GM19328 (cell line): ENCODE results near the gene PGRMC2.
A peak's percentile ranks its signal among the peaks of the same experiment; 100 is the strongest.

Source experiments
- ATAC-seq: cut with Tn5 transposase; IDR thresholded peaks from one replicate; pipeline ENCODE4 v1.9.1; 2021; ENCODE audit warnings: mild to moderate bottlenecking, moderate library complexity; ENCODE audit not compliant: unreplicated experiment

Gene PGRMC2, protein sequence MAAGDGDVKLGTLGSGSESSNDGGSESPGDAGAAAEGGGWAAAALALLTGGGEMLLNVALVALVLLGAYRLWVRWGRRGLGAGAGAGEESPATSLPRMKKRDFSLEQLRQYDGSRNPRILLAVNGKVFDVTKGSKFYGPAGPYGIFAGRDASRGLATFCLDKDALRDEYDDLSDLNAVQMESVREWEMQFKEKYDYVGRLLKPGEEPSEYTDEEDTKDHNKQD

DNA sequence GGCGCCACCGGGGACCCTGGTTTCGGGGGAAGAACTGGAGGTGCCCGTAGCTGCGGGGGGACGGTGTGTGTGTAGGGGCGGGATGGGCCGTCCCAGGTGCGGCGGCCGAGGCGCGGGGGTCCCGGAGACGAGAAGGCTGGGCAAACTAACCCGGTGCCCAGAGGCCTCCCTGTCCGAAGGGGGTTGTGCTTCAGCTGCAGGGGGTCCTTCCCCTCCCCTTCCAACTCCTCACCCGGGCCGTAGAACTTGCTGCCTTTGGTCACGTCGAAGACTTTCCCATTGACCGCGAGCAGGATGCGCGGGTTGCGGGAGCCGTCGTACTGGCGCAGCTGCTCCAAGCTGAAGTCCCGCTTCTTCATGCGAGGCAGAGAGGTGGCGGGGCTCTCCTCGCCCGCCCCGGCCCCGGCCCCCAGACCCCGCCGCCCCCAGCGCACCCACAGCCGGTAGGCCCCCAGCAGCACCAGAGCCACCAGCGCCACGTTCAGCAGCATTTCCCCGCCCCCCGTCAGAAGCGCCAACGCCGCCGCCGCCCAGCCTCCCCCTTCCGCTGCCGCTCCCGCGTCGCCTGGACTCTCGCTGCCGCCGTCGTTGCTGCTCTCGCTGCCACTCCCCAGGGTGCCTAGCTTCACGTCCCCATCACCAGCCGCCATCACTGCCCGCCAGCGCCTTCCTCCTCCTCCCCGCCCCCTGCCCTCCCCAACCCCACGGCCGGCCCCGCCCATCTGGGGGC, at the start of gene PGRMC2:
TSS of gene PGRMC2 (minus strand) at position 673 of the 730 bp plus-strand sequence. CDS start at position 650, 23 bp downstream.
- ATAC-seq = no peak

DNA sequence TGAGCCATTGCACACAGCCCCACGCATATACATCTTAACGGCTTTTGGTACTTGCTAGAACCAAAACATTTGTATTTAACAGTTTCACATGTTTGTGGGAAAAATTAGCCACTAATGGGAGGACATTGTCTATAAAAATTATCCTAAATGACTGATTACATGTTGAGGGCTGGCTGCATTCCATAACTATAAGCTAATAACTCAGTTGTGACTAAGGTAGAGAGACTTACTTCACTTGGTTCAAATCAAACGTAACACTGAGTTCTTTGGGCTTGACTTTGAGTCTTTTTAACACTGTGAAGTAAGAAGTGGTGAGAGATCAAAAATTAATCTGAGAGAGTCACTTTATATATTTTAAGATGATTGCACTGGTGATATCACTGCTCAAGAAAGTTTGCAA, 47.9 kb upstream of the PGRMC2 start:
- no peak for ATAC-seq

DNA sequence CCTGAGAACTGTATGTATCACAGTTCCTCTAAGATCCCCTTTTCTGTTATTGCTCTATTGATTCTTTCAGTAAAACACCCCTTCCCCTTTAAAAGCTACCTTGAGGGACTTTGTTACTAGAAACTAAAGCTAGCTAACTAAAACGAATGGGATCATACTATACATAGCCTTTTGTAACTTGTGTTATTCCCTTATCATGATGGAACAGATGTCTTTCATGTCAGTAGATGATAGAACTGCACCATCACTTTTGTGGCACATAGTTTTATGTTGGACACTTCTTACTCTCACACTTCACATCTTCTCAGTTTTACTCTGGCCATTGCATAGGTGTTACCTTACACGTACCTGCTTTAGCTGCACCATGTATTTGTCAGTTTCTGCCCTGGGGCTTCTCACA, 46.6 kb upstream of the PGRMC2 start:
- no peak for ATAC-seq

DNA sequence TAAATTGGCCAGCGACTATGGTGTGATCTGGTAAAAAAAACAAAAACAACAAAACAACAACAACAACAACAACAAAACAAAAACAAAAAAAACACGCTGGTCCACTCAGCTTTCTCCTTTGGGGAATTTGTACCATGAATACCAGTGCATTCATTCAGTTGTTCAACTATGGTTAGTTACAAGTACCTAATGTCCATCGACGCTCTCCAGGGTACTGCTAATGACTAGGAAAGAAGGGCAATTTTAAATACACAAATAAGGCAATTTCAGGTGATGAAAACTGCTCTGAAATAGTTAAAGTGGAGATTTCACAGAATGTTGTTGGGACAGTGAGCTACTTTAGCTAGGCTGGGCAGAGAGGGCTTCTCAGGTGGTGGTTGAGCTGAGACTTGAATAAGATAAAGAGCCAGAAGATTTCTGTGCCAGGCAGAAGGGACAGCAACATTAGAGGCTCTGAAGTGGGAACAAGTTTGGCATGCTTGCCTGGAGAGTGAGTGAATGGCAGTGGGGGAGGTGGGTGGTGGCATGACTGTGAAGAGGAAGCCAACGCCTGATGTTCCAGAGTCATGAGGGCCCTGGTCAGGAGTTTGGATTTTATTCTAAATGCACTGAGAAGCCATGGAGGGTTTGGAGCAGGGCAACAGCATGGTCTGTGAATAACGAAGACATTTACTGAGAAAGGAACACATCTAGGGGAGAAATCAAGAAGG, 45.9 kb upstream of the PGRMC2 start:
- ATAC-seq = no peak

DNA sequence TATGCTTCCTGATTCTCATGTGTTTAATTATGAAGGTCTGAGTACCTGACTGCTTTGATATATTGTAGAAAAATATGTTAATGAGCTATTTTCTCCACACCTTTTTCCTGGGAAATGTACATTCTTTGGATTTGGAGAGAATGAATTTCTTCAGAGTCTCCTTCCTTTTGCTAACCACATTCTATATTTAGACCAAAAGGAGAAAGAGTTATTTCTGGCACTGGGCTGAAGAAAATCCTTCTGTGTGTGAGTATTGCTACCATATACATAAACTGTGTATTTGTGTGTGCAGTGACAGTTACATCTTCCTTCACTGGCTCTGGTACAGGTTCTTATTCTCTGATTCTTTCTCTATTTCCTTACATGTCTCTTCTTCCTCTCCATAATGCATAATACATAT, 44.5 kb upstream of the PGRMC2 start:
- ATAC-seq = no peak

DNA sequence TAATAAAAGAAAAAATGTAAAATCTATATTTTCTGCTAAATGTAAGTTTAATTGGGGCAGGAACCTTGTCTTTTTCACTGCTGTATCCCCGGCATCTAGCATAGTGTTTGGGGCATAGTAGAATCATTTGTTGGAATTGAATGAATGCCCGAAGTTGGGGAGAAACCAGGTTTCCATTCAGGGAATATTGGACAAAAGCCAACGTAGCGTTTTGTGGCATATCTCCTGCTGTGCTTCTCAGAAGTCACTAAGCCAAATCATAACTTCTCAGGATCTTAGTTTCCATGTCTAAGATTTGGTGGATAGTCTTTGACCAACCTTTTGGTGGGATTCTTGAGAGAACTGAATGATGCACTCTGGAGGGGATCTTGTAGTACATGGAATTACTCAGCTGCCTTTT, 42.0 kb upstream of the PGRMC2 start:
- ATAC-seq = no peak

DNA sequence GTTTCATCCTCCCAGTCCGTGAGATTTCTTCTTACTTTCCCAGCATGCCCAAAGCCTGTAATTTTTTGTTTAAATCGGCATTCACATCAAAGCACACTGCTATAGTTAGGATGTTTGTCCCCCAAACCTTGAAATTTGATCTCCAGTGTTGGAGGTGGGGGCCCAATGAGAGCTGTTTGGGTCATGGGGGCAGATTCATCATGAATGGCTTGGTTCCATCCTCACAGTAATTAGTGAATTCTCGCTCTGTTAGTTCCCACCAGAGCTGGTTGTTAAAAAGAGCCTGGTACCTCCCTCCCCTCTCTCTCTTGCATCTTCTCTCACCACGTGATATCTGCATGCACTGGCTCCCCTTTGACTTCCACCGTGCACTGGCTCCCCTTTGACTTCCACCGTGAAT, 40.5 kb upstream of the PGRMC2 start:
- no peak for ATAC-seq

DNA sequence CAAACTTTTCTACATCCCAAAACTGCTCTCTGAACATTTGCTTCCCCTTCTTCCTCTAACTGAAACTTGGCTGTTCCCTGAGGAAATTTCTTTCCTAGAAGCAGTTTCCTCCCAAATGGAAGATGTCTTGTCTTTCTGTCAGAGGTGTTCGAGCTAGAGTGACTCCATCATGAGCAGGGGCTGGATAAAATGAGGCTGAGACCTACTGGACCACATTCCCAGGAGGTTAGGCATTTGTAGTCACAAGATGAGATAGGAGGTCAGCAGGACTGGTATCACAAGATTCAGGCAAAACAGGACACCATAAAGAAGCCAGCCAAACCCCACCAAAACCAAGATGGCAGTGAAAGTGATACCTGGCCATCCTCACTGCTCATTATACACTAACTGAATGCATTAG, 35.8 kb upstream of the PGRMC2 start:
- no peak for ATAC-seq

DNA sequence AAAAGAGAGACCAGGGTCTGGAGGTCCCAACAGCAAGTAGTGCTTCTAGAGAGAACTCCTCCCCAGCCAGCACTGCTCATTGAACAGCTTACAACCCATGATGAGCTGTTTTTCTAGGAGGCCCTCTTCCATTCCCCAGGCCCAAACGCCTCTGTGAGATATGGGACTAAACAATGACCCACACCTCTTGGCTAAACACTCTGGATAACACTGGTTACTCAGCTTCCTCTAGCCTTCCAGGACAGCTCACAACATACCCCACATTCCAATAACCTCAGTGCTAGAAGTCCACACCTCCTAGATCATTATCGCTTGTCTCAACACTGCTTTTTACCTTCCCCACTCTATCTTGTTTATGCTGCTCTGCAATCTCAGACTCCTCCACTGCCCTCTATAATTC, 35.4 kb upstream of the PGRMC2 start:
- no peak for ATAC-seq

DNA sequence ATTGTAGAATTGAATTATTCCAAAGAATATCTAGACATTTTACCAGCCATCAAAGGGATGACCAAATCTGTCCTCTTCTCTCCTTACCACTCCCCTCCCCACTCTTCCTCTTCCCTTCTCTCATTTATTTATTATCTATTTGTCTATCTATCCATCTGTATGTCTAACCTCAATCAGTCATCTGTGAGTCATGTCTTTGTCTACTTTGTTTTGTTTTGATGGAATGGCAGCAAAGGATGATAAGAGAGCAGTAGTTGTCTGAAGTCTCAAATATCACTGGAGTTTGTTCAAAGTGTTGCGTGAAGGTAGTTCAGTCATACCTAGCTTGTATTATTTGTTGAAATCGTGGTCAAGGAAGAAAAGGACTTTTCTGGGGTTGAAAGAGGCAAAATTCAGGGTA, 34.7 kb upstream of the PGRMC2 start:
- no peak for ATAC-seq

DNA sequence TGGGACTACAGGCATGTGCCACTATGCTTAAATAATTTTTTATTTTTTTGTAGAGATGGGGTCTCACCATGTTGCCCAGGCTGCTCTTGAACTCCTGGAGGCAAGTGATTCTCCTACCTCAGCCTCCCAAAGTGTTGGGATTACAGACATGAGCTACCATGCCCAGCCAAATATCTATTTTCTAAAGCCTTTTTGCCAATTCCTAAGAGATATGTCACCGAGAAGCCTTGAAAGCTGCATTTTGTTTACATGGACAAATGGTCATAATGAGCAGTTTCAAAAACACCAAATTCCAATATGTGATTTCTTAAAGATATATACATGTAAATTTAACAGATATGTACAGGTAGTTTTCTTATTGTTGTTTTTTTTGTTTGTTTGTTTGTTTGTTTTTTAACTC, 33.0 kb upstream of the PGRMC2 start:
- no peak for ATAC-seq

DNA sequence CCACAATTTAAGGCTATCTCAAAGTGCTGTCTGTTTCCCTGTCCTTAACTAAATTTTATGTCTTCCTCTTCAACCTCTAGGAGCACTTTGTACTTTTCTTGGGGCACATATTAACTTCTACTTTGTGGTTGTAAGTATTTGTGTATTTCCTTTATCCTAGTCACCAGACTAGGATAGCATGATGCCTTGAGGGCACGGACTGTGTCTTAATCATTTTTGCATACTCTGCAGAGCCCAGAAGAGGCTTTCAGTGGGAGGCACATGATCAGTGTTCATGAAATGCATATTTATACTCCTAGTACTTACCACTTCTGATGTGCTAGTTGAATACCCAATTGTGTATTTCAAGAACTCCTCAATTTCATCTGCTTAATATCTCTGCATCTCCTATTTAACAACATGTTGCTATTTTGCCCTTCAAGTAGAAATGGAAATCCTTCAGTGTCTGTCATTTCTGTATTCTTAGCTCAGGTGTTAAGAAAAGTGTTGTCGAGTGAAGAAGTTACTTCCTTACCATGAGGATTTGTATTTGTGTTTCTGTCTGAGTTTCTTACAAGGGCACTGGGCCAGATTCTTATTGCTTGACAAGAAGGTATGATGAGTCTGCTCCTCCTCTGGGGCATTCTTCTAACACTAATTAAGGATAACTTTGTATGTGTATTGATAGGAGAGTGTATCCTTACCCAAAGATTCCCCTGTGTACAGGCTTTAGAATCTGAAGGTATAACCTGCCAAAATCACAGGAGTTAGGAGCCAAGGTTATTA, 28.3 kb upstream of the PGRMC2 start:
- no peak for ATAC-seq

DNA sequence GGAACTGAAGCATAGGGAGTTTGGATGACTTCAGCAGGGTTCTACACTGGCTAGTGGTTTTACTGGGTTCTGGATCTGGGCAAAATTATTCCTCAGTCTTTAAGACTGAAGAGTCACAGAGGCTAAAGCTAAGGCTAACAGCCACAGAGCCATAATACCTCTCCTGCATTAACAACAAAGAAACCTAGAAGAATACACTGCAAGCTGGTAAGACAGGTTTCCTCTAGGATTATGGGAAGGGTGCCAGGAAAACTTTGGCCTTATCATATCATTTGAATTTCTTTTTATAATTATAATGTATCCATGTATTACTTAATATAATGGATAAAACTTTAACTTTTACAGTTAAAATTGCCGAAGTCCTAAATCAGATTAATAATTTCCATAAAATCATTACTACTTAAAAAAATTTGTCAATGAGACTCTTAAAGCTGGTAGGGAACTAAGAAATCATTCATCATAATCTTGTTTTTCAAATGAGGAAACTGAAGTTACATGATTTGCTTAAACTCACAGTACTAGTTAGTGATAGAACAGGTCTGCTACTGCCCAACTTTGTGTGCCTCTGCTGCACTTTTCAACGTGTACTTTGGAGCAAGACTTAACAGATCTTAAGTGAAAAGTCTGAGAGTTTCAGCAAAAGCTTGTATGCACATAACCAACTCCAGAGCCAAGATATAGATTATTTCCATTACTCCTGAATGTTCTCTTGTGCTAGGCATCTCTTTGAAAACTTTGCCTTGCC, 24.2 kb upstream of the PGRMC2 start:
- ATAC-seq = no peak

DNA sequence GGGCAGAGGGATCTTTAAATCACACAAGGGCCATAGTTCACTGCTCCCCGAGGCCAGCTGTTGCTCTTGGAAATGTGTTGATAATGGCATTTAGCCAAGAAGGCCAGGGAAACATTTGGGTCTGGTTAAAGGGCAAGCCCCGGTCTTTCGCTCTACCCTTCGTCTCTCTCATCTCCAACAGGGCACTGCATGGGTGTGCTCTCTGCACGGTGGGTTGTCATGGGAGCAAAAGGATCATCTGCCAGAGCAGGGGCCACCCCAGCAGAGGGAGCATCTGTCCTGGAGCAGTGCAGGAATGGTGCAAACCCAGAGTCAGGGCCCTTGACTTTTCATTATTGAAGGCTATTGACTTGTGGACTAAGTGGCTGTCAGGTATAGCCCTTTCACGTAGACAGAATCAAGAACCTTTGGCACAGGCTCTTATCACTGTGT, 22.7 kb upstream of the PGRMC2 start:
- no peak for ATAC-seq

DNA sequence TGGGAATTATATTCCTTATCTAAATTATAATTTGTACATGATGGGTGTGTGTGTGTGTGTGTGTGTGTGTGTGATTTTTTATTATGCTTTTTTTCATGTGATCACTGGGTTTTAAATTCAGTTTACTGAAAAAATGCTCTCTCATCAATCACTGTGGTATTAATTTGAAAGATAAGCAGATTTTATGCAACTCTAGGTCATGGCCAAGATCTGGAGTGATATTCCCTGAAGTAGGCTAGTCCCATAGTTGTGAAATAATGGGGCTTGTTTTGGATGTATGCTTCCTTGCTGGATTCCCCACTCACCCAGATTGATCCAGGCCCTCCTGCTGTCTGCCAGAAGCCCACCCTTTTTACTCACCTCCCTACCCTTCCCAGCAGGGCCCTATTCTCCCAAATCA, 22.0 kb upstream of the PGRMC2 start:
- no peak for ATAC-seq

DNA sequence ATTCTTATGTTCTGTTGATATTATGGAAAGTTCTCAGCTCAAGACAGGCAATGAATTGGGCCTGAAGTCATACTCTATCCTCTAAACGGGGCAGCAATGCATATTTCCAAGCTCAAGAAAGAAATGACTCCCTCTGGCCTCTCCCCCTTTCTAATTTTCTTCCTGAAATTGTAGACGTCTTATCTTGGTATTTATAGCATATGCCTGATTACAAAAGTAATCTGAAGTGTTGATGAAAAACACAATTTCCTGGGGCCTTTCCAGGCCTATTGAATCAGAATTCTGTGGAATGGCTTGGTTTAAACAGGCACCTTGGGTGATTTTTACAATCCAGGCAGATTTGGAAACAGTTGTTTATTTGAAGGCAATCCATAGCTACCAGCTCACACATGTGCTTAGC, 21.4 kb upstream of the PGRMC2 start:
- no peak for ATAC-seq

DNA sequence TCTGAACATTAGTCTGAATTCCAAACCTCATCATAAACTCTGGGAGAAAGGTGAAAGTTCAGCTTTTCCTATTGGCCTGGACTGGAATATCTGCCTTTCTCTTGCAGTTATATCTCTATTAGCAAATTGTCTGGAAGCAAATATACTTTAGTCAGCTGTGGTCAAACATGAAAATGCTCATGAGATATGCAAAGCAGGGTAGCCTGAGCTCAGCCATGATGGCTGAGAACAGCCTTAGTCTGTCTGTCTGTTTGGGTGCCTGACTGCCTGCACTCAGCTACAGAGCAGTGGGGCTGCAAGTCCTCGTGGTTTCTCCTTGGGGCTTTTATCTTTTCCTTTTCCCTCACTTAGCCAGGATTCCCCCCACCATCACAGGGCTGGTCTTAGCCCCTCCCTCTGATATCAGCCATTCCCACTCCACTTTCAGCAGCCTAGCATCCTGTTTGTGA, 19.5 kb upstream of the PGRMC2 start:
- peak; percentile 87 for ATAC-seq

DNA sequence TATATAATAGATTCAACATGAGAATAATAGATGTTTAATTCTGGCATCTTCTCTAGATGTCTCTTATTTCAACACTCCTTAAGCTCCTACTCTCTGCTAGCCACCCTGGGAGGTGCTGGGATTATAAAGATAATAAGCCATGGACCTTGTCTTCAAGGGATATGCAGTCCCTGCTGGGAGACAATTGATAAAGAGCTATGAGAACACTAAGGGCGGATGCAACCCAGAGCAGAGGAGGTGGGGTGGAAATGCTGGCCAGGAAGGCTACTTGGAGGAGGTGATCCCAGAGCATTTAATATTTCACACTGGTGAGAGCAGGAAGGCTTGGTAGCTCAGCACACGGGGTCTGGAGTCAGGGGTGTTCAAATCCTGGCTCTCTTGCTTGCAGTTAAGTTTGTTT, 18.3 kb upstream of the PGRMC2 start:
- ATAC-seq = no peak

DNA sequence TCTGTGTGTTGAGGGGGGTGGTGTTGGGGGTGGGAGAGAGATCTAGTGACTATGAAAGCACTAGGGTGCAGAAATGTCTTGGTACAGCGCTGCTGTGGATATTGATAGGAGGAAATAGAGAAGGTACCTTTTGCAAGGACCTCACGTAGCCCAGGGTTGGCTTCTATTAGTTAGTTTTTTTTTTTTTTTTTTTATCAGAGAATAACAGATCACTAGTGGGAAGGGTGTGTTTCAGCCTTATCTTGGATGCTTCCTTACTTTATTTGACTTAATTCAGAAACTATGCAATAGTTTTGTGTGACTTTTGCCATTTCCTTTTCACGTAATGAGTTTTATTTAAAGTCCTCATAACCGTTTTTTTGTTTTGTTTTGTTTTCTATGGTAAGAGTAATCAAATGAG, 16.4 kb upstream of the PGRMC2 start:
- no peak for ATAC-seq

DNA sequence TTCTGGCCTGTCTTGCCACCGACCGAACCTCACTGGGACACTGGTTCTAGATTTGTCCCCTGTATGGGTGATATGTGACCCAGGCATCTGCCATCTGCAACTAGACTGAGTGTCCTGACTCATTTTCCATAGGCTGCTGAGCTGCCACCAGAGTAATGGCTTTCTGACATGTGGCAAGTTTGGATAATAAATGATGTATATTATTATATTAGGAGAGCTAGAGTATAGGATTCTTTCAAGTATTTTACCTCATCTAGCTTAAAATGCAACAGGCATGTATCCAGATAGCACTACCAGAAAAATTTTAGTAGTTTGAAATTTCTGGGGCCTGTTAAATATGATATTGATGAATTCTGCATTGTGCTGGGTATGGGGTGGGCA, 15.8 kb upstream of the PGRMC2 start:
- no peak for ATAC-seq

DNA sequence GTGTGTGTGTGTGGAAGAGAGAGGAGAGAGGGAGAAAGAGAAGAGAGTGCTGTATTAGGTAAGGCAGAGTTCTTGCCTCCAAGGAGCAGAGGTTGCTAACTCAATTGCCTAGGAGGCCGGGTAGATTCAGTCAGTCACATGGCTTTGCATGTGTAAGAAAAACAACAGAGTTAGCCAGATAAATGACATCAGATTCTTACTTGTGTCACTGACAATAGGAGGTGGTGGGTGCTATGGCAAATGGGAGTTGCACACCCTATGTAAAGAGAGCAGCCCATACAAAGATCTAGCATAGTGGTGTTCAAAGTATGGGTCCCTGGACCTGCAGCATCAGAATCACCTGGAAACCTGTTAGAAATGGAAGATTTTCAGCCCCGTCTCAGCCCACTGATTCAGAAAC, 14.4 kb upstream of the PGRMC2 start:
- no peak for ATAC-seq
